GM10248 (cell line): Measurements from ENCODE around the gene BBS1.

Experiments
- CTCF ChIA-PET: fragments of 300-600 bp; sonication (Branson Sonifier 250); formaldehyde crosslinking; extraction: SDS; loops from one replicate; lab custom pipeline; 2021; ENCODE audit warnings: antibody characterized with exemption; lab: Yijun Ruan, JAX
- POLR2A ChIA-PET: fragments of 350-650 bp; sonication (Branson Sonifier 250); formaldehyde crosslinking; extraction: SDS; loops from one replicate; lab custom pipeline; 2020; ENCODE audit warnings: antibody characterized with exemption; lab: Yijun Ruan, JAX
- DNase-seq: peaks from one replicate; pipeline ENCODE4 v3.0.0; 2012; ENCODE audit errors: extremely low spot score
- TF ChIP-seq, protein P1 (sequence below): IDR thresholded peaks from 2 replicates; pipeline ENCODE4 v1.5.1; 2012; ENCODE audit warnings: mild to moderate bottlenecking, low read depth; ENCODE audit errors: extremely low read depth, missing control alignments, control extremely low read depth

Gene BBS1

DNA sequence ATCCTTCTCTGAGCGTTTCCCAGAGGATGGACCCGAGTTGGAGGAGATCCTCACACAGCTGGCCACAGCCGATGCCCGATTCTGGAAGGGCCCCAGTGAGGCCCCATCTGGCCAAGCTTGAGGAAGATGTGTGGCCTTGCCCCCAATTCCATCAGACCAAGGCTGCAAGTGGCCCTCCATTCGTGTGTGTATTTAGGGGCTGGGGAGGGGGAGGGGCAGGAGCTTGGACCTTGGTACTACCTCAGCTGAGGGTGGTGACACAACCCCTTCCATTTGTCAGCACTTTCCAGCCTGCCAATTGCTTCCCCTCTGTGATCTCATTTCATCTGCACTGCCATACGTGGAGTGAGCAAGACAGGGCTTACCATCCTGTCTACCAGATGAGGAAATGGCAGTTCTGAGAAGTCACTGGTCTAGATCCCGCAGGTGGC lies 1.3 kb upstream of the BBS1 start:
- no peak for DNase-seq
- POLR2A ChIA-PET, result no interaction called here
- TF ChIP-seq, protein P1, sequence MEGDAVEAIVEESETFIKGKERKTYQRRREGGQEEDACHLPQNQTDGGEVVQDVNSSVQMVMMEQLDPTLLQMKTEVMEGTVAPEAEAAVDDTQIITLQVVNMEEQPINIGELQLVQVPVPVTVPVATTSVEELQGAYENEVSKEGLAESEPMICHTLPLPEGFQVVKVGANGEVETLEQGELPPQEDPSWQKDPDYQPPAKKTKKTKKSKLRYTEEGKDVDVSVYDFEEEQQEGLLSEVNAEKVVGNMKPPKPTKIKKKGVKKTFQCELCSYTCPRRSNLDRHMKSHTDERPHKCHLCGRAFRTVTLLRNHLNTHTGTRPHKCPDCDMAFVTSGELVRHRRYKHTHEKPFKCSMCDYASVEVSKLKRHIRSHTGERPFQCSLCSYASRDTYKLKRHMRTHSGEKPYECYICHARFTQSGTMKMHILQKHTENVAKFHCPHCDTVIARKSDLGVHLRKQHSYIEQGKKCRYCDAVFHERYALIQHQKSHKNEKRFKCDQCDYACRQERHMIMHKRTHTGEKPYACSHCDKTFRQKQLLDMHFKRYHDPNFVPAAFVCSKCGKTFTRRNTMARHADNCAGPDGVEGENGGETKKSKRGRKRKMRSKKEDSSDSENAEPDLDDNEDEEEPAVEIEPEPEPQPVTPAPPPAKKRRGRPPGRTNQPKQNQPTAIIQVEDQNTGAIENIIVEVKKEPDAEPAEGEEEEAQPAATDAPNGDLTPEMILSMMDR, result no peak
- CTCF ChIA-PET, result interaction anchor here (1.1 to 1.9 kb wide), 4 partner anchors 23 to 169 kb away, joined by 3 to 7 read pairs (median 4); partner anchors contain the start of gene RBM4B

DNA sequence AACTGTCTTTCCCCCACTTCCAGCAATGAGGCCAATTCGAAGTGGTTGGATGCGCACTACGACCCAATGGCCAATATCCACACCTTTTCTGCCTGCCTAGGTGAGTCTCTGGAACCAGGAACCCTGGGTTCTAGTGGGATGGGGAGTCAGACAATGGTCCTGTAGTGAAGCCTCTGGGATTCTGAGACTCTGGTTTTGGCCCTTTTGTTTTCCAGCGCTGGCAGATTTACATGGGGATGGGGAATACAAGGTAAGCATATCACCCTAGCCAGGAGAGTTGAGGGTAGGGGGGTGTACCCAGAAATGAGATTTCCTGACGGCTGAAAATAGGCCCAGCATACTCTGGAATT lies 530 bp downstream of the BBS1 start:
- ChIA-PET CTCF (interaction anchor here (0.9 to 1.9 kb wide), 5 partner anchors 20 to 167 kb away, joined by 3 to 7 read pairs (median 3); partner anchors contain the start of genes DPP3 and RBM4B), POLR2A (no interaction called here)
- no peak for DNase-seq
- TF ChIP-seq, protein P1, result no peak

DNA sequence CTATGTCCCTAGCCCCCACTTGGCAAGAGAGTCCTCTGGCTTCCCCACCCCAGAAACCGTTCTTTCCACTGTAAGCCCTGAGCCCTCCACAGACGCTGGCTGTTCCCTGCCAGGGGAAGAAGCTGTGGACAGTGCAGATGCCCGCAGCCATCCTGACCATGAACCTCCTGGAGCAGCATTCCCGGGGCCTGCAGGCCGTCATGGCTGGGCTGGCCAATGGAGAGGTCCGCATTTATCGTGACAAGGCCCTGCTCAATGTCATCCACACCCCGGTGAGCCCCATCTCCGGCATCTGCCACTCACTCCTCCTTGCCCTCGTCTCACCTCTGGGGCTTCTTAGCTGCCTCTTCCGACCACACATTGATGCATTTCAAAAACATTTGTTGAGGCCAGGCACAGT lies 13.2 kb downstream of the BBS1 start:
- POLR2A ChIA-PET, result no interaction called here
- CTCF ChIA-PET, result no interaction called here
- DNase-seq, result no peak
- TF ChIP-seq, protein P1, result no peak

- POLR2A ChIA-PET, result no interaction called here
- no peak for DNase-seq
- CTCF ChIA-PET, result no interaction called here
- TF ChIP-seq, protein P1, result no peak
Measured at GRCh38 chr11:66524304-66525040, 14.0 kb downstream of the BBS1 start.

GRCh38 chr11:66529069-66529468 lies 18.6 kb downstream of the BBS1 start:
- ChIA-PET POLR2A (no interaction called here), CTCF (interaction anchor here (1.1 kb wide), 1 partner anchor 13 kb away, joined by 3 read pairs; no protein-coding TSS in a partner anchor)
- no peak for DNase-seq
- TF ChIP-seq, protein P1, result no peak

- POLR2A ChIA-PET, result no interaction called here
- CTCF ChIA-PET, result interaction anchor here (0.9 to 1.1 kb wide), 2 partner anchors 13 to 38 kb away, joined by 3 read pairs; no protein-coding TSS in a partner anchor
- DNase-seq, result no peak
- TF ChIP-seq, protein P1, result no peak
Measured at GRCh38 chr11:66529655-66530054, 19.2 kb downstream of the BBS1 start.
